DOHH2 (cell line): ENCODE results near the gene ITGA2B.

Source experiments
- H3F3A ChIP-seq: fragments of 200-600 bp; sonication (generic), shearing (Covaris generic); 2 replicates; pipeline ENCODE4 v1.6.0; 2016; ENCODE audit warnings: antibody characterized with exemption, mild to moderate bottlenecking; ENCODE audit not compliant: control insufficient read depth, insufficient read depth
- H3K27ac ChIP-seq: fragments of 200-600 bp; sonication (generic); 2 replicates; pipeline ENCODE4 v1.5.1; 2014; ENCODE audit warnings: low read depth, mild to moderate bottlenecking, low read length, moderate library complexity
- H3K27me3 ChIP-seq: fragments of 200-600 bp; sonication (generic); 2 replicates; pipeline ENCODE4 v1.6.1; 2014; ENCODE audit warnings: mild to moderate bottlenecking, low read length, mixed read lengths; ENCODE audit not compliant: control insufficient read depth
- H3K36me3 ChIP-seq: fragments of 200-600 bp; sonication (generic); 2 replicates; pipeline ENCODE4 v1.6.1; 2014; ENCODE audit warnings: mild to moderate bottlenecking, low read length, moderate library complexity, mixed read lengths; ENCODE audit not compliant: control insufficient read depth
- H3K4me1 ChIP-seq: fragments of 200-600 bp; sonication (generic); 2 replicates; pipeline ENCODE4 v1.6.1; 2014; ENCODE audit warnings: mild to moderate bottlenecking, low read length, mixed read lengths; ENCODE audit not compliant: control insufficient read depth
- H3K4me2 ChIP-seq: fragments of 200-600 bp; sonication (generic); 2 replicates; pipeline ENCODE4 v1.6.0; 2014; ENCODE audit warnings: mild to moderate bottlenecking, low read length, moderate library complexity
- H3K4me3 ChIP-seq: fragments of 200-600 bp; sonication (generic); 2 replicates; pipeline ENCODE4 v1.5.1; 2014; ENCODE audit warnings: mild to moderate bottlenecking, low read length, mixed read lengths
- H3K79me2 ChIP-seq: fragments of 200-600 bp; sonication (generic); 2 replicates; pipeline ENCODE4 v1.6.1; 2014; ENCODE audit warnings: mild to moderate bottlenecking, low read length, mixed read lengths; ENCODE audit not compliant: control insufficient read depth
- H3K9me2 ChIP-seq: fragments of 200-600 bp; sonication (generic); replicated peaks from 2 replicates; pipeline ENCODE4 v1.6.1; 2014; ENCODE audit warnings: mild to moderate bottlenecking, low read length, mixed read lengths; ENCODE audit not compliant: control insufficient read depth
- H3K9me3 ChIP-seq: fragments of 200-600 bp; sonication (generic); 2 replicates; pipeline ENCODE4 v1.6.1; 2014; ENCODE audit warnings: antibody characterized with exemption, low read length, mixed read lengths; ENCODE audit not compliant: control insufficient read depth, insufficient read depth
- H4K20me1 ChIP-seq: fragments of 200-600 bp; sonication (generic); 2 replicates; pipeline ENCODE4 v1.6.0; 2014; ENCODE audit warnings: low read depth, mild to moderate bottlenecking, antibody characterized with exemption, low read length, moderate library complexity; ENCODE audit not compliant: control insufficient read depth, insufficient read depth
- EZH2phosphoT487 ChIP-seq: fragments of 200-600 bp; sonication (generic); IDR thresholded peaks from 2 replicates; pipeline ENCODE4 v1.6.1; 2017; ENCODE audit warnings: borderline replicate concordance, mild to moderate bottlenecking, antibody characterized with exemption, low read length, moderate library complexity, mixed read lengths
- TF ChIP-seq, protein P1 (sequence below): fragments of 200-600 bp; sonication (generic); IDR thresholded peaks from one replicate; pipeline ENCODE4 v1.5.1; 2014; ENCODE audit warnings: antibody characterized with exemption, mild to moderate bottlenecking, low read depth, low read length; ENCODE audit not compliant: poor library complexity, severe bottlenecking

Gene ITGA2B

DNA sequence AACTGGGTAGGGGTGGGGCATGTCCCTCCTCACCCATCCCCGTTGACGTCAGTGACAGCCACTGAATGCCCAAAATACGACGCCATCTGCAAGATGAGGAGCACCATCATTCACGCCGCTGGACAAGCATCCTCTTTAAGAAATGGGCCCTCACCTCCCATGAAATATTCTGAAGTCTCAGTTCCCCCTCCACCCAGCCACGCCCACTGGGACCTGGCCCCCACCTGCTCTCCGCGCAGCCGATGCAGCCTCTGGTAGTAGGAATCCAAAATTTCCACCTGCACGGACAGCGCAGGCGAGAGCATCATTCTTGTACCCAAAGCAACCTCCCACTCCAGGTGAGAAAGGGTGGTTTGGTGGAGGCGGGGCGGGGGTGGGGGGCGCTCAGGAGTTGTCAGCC lies 5.6 kb downstream of the ITGA2B start:
- Histone ChIP-seq H3K4me3 (no peak overlapping the region), H3K9me2 (no peaks in the 10 kb centered on the region), H3K4me2 (no peak overlapping the region), H3K79me2 (no peaks in the 10 kb centered on the region), H3K9me3 (no peaks in the 10 kb centered on the region), H4K20me1 (no peaks in the 10 kb centered on the region), H3K4me1 (peaks cover 5% of the 10 kb centered on the region; the same call in 1 of the 2 replicates), H3F3A (no peaks in the 10 kb centered on the region), H3K27ac (no peak overlapping the region), H3K27me3 (peaks cover 15% of the 10 kb centered on the region), H3K36me3 (no peaks in the 10 kb centered on the region)
- TF ChIP-seq, protein P1, sequence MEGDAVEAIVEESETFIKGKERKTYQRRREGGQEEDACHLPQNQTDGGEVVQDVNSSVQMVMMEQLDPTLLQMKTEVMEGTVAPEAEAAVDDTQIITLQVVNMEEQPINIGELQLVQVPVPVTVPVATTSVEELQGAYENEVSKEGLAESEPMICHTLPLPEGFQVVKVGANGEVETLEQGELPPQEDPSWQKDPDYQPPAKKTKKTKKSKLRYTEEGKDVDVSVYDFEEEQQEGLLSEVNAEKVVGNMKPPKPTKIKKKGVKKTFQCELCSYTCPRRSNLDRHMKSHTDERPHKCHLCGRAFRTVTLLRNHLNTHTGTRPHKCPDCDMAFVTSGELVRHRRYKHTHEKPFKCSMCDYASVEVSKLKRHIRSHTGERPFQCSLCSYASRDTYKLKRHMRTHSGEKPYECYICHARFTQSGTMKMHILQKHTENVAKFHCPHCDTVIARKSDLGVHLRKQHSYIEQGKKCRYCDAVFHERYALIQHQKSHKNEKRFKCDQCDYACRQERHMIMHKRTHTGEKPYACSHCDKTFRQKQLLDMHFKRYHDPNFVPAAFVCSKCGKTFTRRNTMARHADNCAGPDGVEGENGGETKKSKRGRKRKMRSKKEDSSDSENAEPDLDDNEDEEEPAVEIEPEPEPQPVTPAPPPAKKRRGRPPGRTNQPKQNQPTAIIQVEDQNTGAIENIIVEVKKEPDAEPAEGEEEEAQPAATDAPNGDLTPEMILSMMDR: no peak
- TF ChIP-seq EZH2phosphoT487: no peak

DNA sequence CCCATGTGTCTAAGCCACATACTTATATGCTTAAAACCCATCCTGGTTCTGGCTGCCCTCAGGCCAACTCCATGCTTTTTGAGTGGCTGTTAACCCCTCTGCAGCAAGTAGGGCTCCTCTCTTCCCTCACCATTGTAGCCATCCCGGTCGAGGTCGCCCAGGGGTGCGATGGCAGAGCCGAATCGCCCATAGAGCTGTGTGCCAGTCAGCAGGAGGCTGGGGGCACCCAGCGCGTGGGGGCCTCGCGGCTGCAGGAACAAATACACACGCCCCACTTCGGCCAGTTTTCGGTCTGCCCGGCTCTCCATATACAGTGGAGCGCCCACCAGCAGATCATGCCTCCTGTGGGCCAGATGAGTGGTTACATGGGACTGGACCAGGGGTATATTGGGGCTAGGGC lies 6.1 kb downstream of the ITGA2B start:
- no peak overlapping the region for H3K27ac ChIP-seq
- no peaks in the 10 kb centered on the region for H3K9me2 ChIP-seq
- peaks cover 5% of the 10 kb centered on the region; the same call in 1 of the 2 replicates for H3K4me1 ChIP-seq
- H3K9me3 ChIP-seq: no peaks in the 10 kb centered on the region
- H3K27me3 ChIP-seq: peaks cover 15% of the 10 kb centered on the region
- no peaks in the 10 kb centered on the region for H3F3A ChIP-seq
- H3K36me3 ChIP-seq: no peaks in the 10 kb centered on the region
- no peaks in the 10 kb centered on the region for H3K79me2 ChIP-seq
- TF ChIP-seq, protein P1: no peak
- no peak for TF ChIP-seq EZH2phosphoT487
- no peak overlapping the region for H3K4me3 ChIP-seq
- no peaks in the 10 kb centered on the region for H4K20me1 ChIP-seq
- no peak overlapping the region for H3K4me2 ChIP-seq

DNA sequence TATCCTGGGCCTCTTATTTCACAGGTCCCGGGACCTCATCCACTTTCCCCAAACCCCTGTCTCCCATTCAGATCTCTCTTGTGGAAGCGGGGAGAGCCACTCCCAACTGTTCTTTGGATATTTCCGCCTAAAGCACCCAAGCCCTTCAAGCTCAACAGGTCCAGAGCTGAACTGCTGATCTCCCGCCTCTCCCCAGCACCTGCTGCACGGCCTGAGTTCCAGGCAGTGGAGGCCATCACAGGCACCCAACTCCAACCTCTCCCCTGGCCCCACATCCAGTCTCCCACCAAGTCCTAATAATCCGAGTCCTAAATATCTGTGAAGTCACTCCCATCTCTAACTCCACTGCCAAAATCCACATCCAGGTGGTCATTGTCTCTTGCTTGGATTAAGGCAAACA lies 6.5 kb downstream of the ITGA2B start:
- H3K27ac ChIP-seq: no peak overlapping the region
- TF ChIP-seq EZH2phosphoT487: no peak
- TF ChIP-seq, protein P1: no peak
- no peaks in the 10 kb centered on the region for H3K9me3 ChIP-seq
- H3F3A ChIP-seq: no peaks in the 10 kb centered on the region
- H4K20me1 ChIP-seq: no peaks in the 10 kb centered on the region
- H3K27me3 ChIP-seq: peaks cover 15% of the 10 kb centered on the region
- no peaks in the 10 kb centered on the region for H3K36me3 ChIP-seq
- no peak overlapping the region for H3K4me2 ChIP-seq
- H3K79me2 ChIP-seq: no peaks in the 10 kb centered on the region
- H3K4me3 ChIP-seq: no peak overlapping the region
- H3K9me2 ChIP-seq: no peaks in the 10 kb centered on the region
- H3K4me1 ChIP-seq: peaks cover 5% of the 10 kb centered on the region; the same call in 1 of the 2 replicates
